OCI-LY3 (cell line): Measurements from ENCODE around the gene KRT35.

Experiments used
- CTCF ChIP-seq: fragments of 200-600, 300-600 bp; sonication (generic); IDR thresholded peaks from 2 replicates; pipeline ENCODE4 v1.5.1; 2014; ENCODE audit warnings: antibody characterized with exemption, low read length, low read depth
- EZH2phosphoT487 ChIP-seq: fragments of 200-600 bp; shearing (Covaris generic); IDR thresholded peaks from 2 replicates; pipeline ENCODE4 v1.6.1; 2018; ENCODE audit warnings: antibody characterized with exemption, mixed run types, low read depth

GRCh38 chr17:41428591-41429291 is 52.2 kb downstream of the KRT35 start:
- no peak for TF ChIP-seq CTCF
- no peak for TF ChIP-seq EZH2phosphoT487
